H9 (cell line): Measurements from ENCODE around the gene MRPS14. TPM values are rescaled to one million over a fixed set of nuclear protein-coding genes. Genes with fewer than 3 reads are reported as not detected.

Experiments
- DNase-seq: peaks from one replicate; pipeline ENCODE4 v3.0.0-alpha.2; 2017
- H2AFZ ChIP-seq: one replicate; pipeline ENCODE4 v1.6.1; 2013; ENCODE audit warnings: mild to moderate bottlenecking, low read length, control low read depth, moderate library complexity
- H2AK5ac ChIP-seq: 2 replicates; pipeline ENCODE4 v1.6.1; 2013; ENCODE audit warnings: low read length, control low read depth, mixed read lengths; ENCODE audit not compliant: insufficient read length
- H2BK120ac ChIP-seq: one replicate; pipeline ENCODE4 v1.6.1; 2013; ENCODE audit warnings: low read depth, mild to moderate bottlenecking, low read length, control low read depth, inconsistent platforms; ENCODE audit not compliant: poor library complexity, severe bottlenecking
- H2BK12ac ChIP-seq: 2 replicates; pipeline ENCODE4 v1.6.1; 2013; ENCODE audit warnings: low read length, control low read depth, mixed read lengths, low read depth; ENCODE audit not compliant: insufficient read length
- H2BK15ac ChIP-seq: 2 replicates; pipeline ENCODE4 v1.6.1; 2013; ENCODE audit warnings: low read depth, low read length, control low read depth
- H2BK20ac ChIP-seq: one replicate; pipeline ENCODE4 v1.6.1; 2013; ENCODE audit warnings: low read depth, mild to moderate bottlenecking, low read length, control low read depth, inconsistent platforms; ENCODE audit not compliant: poor library complexity, severe bottlenecking
- H2BK5ac ChIP-seq: 2 replicates; pipeline ENCODE4 v1.6.1; 2013; ENCODE audit warnings: low read length, control low read depth, mixed read lengths; ENCODE audit not compliant: insufficient read length
- H3K14ac ChIP-seq: 2 replicates; pipeline ENCODE4 v1.6.1; 2013; ENCODE audit warnings: low read length, control low read depth; ENCODE audit not compliant: insufficient read depth
- H3K18ac ChIP-seq: 2 replicates; pipeline ENCODE4 v1.6.1; 2013; ENCODE audit warnings: low read depth, mild to moderate bottlenecking, mixed read lengths, low read length, control low read depth; ENCODE audit not compliant: insufficient read length
- H3K23ac ChIP-seq: 2 replicates; pipeline ENCODE4 v1.6.1; 2013; ENCODE audit warnings: low read length, control low read depth, mixed read lengths, low read depth; ENCODE audit not compliant: insufficient read length
- H3K23me2 ChIP-seq: 2 replicates; pipeline ENCODE4 v1.6.1; 2013; ENCODE audit warnings: low read depth, mild to moderate bottlenecking, mixed read lengths, low read length, control low read depth; ENCODE audit not compliant: insufficient read length, poor library complexity, severe bottlenecking
- H3K27ac ChIP-seq: 2 replicates; pipeline ENCODE4 v1.5.1; 2013; ENCODE audit warnings: low read length, control low read depth, mixed read lengths, low read depth; ENCODE audit not compliant: insufficient read length
- H3K27me3 ChIP-seq: 2 replicates; pipeline ENCODE4 v1.6.1; 2013; ENCODE audit warnings: low read length, control low read depth, inconsistent platforms; ENCODE audit not compliant: insufficient read depth
- H3K4ac ChIP-seq: 2 replicates; pipeline ENCODE4 v1.6.1; 2013; ENCODE audit warnings: low read depth, mild to moderate bottlenecking, control low read depth, inconsistent platforms, low read length, moderate library complexity
- H3K4me1 ChIP-seq: 2 replicates; pipeline ENCODE4 v1.6.1; 2013; ENCODE audit warnings: low read length, control low read depth, inconsistent platforms; ENCODE audit not compliant: insufficient read depth
- H3K4me2 ChIP-seq: 2 replicates; pipeline ENCODE4 v1.6.1; 2013; ENCODE audit warnings: low read length, control low read depth, mixed read lengths; ENCODE audit not compliant: insufficient read length, insufficient read depth
- H3K56ac ChIP-seq: 2 replicates; pipeline ENCODE4 v1.6.1; 2013; ENCODE audit warnings: low read depth, mild to moderate bottlenecking, mixed read lengths, low read length, control low read depth; ENCODE audit not compliant: insufficient read length
- H3K79me1 ChIP-seq: 2 replicates; pipeline ENCODE4 v1.6.1; 2013; ENCODE audit warnings: low read depth, mild to moderate bottlenecking, moderate library complexity, low read length, control low read depth, inconsistent platforms; ENCODE audit not compliant: insufficient read depth, poor library complexity, severe bottlenecking
- H3K79me2 ChIP-seq: 2 replicates; pipeline ENCODE4 v1.6.1; 2013; ENCODE audit warnings: low read length, control low read depth, inconsistent platforms; ENCODE audit not compliant: insufficient read depth
- H3K9ac ChIP-seq: 2 replicates; pipeline ENCODE4 v1.6.1; 2013; ENCODE audit warnings: low read length, control low read depth, mixed read lengths; ENCODE audit not compliant: insufficient read length; ENCODE audit errors: extremely low read depth
- H3K9me3 ChIP-seq: one replicate; pipeline ENCODE4 v1.6.1; 2013; ENCODE audit warnings: low read depth, low read length, inconsistent platforms; ENCODE audit not compliant: control insufficient read depth
- H3T11ph ChIP-seq: one replicate; pipeline ENCODE4 v1.6.1; 2013; ENCODE audit warnings: mild to moderate bottlenecking, low read length, control low read depth, inconsistent platforms
- H4K20me1 ChIP-seq: one replicate; pipeline ENCODE4 v1.6.1; 2013; ENCODE audit not compliant: control insufficient read depth, insufficient read length, insufficient read depth
- H4K5ac ChIP-seq: 2 replicates; pipeline ENCODE4 v1.6.1; 2013; ENCODE audit warnings: low read depth, mild to moderate bottlenecking, mixed read lengths, low read length, control low read depth; ENCODE audit not compliant: insufficient read length
- H4K8ac ChIP-seq: replicated peaks from 2 replicates; pipeline ENCODE4 v1.6.1; 2013; ENCODE audit warnings: low read length, control low read depth, mixed read lengths, low read depth; ENCODE audit not compliant: insufficient read length
- H4K91ac ChIP-seq: 2 replicates; pipeline ENCODE4 v1.6.1; 2013; ENCODE audit warnings: low read depth, mild to moderate bottlenecking, moderate library complexity, mixed read lengths, low read length, control low read depth; ENCODE audit not compliant: insufficient read length
- H3K27ac Mint-ChIP-seq, 3 experiments: 2 replicates in 2 of 3; 3 replicates in 1 of 3; pipeline ENCODE4 v1.8.0; 2020 to 2021; ENCODE audit warnings: mixed read lengths in 3 of 3, mild to moderate bottlenecking in 1 of 3, moderate library complexity in 1 of 3
- H3K27me3 Mint-ChIP-seq: 2 replicates; pipeline ENCODE4 v1.8.0; 2021; ENCODE audit warnings: low read depth, mild to moderate bottlenecking, moderate library complexity, mixed read lengths
- H3K36me3 Mint-ChIP-seq, 3 experiments: 2 replicates in 2 of 3; 3 replicates in 1 of 3; pipeline ENCODE4 v1.8.0; 2020 to 2021; ENCODE audit warnings: low read depth in 3 of 3, mixed read lengths in 3 of 3; ENCODE audit not compliant: insufficient read depth in 1 of 3
- H3K4me1 Mint-ChIP-seq, 2 experiments: 2 replicates each; pipeline ENCODE4 v1.8.0; 2020; ENCODE audit warnings: mixed read lengths in 2 of 2
- H3K4me3 Mint-ChIP-seq, 2 experiments: 2 replicates in 1 of 2; 3 replicates in 1 of 2; pipeline ENCODE4 v1.8.0; 2020 to 2021; ENCODE audit warnings: mild to moderate bottlenecking in 2 of 2, mixed read lengths in 2 of 2, moderate library complexity in 1 of 2
- H3K9me3 Mint-ChIP-seq, 2 experiments: 2 replicates in 1 of 2; 3 replicates in 1 of 2; pipeline ENCODE4 v1.8.0; 2020; ENCODE audit warnings: mild to moderate bottlenecking in 2 of 2, mixed read lengths in 2 of 2, moderate library complexity in 1 of 2
- WGBS: extraction: QIAGEN DNeasy Blood & Tissue Kit; methylation state at CpG from one replicate; pipeline ENCODE4 v1.1.7; 2013; ENCODE audit warnings: missing lambda C conversion rate, low lambda C conversion rate, mixed read lengths; ENCODE audit not compliant: insufficient read length; ENCODE audit errors: extremely low coverage; 5-methylcytosine and 5-hydroxymethylcytosine counted together
- total RNA-seq: library from RNA; stranded (reverse); gene quantifications from 2 replicates; pipeline ENCODE4 v1.2.1, GENCODE V29; 2021
- TF ChIP-seq, protein P1 (sequence below): fragments of 200-600 bp; sonication (generic); conservative IDR thresholded peaks from 3 replicates; pipeline ENCODE4 v1.8.0; 2021; ENCODE audit warnings: antibody characterized with exemption, mild to moderate bottlenecking

Gene MRPS14
- total RNA-seq, 1 experiment from 2014 or later, result 30.6 TPM

DNA sequence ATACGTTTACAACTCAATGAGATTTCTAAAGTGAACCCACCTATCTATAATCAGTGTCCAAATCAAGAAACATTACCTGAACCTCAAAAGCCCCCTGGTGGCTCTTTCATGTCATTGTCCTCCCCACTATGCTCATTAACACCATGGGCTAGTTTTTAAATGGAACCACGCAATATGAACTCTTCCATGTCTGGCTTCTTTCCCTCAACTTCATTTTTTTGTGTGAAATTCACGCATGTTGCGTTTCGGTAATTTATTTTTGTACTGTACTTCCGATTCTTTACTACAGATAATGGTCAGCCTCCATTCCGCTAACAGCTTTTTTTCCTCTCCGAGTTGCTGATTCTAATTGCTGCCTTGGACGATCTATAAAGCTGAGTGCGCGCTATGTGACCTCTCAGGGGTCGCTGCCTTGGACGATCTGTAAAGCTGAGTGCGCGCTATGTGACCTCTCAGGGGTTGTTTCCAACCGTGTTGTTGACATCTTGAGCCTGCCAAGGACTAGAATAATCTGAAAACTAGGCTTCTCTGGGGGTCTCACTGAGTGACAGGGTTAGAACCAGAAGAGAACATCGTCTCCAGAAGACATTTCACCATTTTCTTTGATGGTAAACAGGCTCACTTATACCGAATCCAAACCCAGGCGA, 24.5 kb downstream of the MRPS14 start:
- H4K20me1 ChIP-seq, result no peaks in the 10 kb centered on the region
- H2BK15ac ChIP-seq, result no peak overlapping the region
- H2BK12ac ChIP-seq, result no peak overlapping the region
- peaks cover 5% of the 10 kb centered on the region for H3K23me2 ChIP-seq
- H3K27me3 Mint-ChIP-seq, result no peaks in the 10 kb centered on the region
- H3K18ac ChIP-seq, result peak overlapping the region; percentile 86
- DNase-seq, result peak; percentile 46
- peak overlapping the region; percentile 71 for H3K56ac ChIP-seq
- H2BK120ac ChIP-seq, result no peak overlapping the region
- TF ChIP-seq, protein P1, sequence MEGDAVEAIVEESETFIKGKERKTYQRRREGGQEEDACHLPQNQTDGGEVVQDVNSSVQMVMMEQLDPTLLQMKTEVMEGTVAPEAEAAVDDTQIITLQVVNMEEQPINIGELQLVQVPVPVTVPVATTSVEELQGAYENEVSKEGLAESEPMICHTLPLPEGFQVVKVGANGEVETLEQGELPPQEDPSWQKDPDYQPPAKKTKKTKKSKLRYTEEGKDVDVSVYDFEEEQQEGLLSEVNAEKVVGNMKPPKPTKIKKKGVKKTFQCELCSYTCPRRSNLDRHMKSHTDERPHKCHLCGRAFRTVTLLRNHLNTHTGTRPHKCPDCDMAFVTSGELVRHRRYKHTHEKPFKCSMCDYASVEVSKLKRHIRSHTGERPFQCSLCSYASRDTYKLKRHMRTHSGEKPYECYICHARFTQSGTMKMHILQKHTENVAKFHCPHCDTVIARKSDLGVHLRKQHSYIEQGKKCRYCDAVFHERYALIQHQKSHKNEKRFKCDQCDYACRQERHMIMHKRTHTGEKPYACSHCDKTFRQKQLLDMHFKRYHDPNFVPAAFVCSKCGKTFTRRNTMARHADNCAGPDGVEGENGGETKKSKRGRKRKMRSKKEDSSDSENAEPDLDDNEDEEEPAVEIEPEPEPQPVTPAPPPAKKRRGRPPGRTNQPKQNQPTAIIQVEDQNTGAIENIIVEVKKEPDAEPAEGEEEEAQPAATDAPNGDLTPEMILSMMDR, result peak; percentile 87
- H2AFZ ChIP-seq, result no peak overlapping the region
- peaks cover 27% of the 10 kb centered on the region; the same call in 1 of the 2 replicates for H3K79me2 ChIP-seq
- H3K9me3 ChIP-seq, result no peaks in the 10 kb centered on the region
- peak overlapping the region; percentile 88 for H4K5ac ChIP-seq
- peaks cover 2 to 8% (median 4%) of the 10 kb centered on the region in 3 experiments; a peak in 6 of 7 replicates for H3K36me3 Mint-ChIP-seq
- peak overlapping the region; percentile 89; the same call in 1 of the 2 replicates for H3K14ac ChIP-seq
- peak overlapping the region; percentile 89 for H3K27ac ChIP-seq
- no peak overlapping the region for H2AK5ac ChIP-seq
- no CpG with 5 or more reads among the region's 19 CpGs for WGBS
- no peak overlapping the region for H2BK20ac ChIP-seq
- peak overlapping the region; percentile 80 for H2BK5ac ChIP-seq
- no peaks in the 10 kb centered on the region for H3K27me3 ChIP-seq
- H3K9ac ChIP-seq, result peak overlapping the region; percentile 93
- H3K23ac ChIP-seq, result no peak overlapping the region
- peak overlapping the region; percentile 14; the same call in 1 of the 2 replicates for H3K4ac ChIP-seq
- no peak overlapping the region for H3K4me3 Mint-ChIP-seq
- no peaks in the 10 kb centered on the region for H3K4me1 ChIP-seq
- H3K9me3 Mint-ChIP-seq, result no peaks in the 10 kb centered on the region
- no peaks in the 10 kb centered on the region for H3K79me1 ChIP-seq
- peaks cover 30% of the 10 kb centered on the region in 2 experiments for H3K4me1 Mint-ChIP-seq
- H4K91ac ChIP-seq, result no peak overlapping the region
- H3K4me2 ChIP-seq, result peak overlapping the region; percentile 80
- peak overlapping the region; percentile 43 for H3T11ph ChIP-seq
- H4K8ac ChIP-seq, result no peak overlapping the region
- H3K27ac Mint-ChIP-seq, result no peak overlapping the region
